NCI-H1694 (cell line): ENCODE results near the gene ADGRD2.

Experiments
- DNase-seq: peaks from one replicate; lab custom pipeline; 2025; lab: John Stamatoyannopoulos, UW

The ADGRD2 gene

DNA sequence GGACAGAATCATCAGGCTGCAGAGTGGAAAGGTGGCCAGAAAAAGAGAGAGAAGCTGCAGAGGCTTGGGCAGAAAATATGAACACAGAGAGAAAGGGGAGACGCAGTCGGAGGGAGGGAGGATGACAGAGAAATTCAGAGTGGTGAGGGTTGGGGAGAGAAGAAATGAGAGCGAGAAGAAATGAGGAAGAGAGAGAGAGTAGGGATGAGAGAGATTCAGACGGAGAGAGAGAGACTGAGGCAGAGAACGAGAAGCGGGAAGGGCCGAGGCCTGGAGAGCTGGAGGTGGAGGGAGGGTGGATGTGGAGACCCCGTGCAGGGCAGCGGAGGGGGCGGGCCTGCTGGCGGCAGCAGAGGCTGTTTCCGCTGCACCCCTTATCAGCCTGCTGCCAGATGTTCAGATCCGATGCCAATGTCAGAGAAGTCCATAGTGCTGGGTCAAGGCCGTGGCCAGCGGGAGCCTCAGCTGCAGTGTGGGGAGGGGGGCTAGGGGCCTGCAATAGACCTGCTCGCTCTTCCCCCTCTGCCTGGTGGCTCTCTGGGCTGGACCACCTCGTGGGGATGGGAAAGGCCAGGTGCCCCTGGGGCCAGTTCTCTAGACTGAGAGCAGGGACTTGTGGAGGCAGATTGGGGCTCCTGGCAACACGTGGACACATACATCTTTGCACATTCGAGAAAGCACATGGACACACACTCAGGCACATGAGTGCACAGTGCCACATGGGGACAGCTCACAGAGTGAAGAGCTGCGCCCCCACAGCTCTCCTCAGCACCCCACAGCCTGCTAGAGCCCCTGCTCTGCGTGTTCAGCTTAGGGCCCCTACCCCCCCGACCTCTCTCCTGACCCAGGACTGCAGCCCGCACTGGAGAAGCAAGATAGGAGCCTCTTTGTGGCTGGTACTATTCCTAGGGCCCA, 61.9 kb downstream of the ADGRD2 start:
- DNase-seq = no peak

DNA sequence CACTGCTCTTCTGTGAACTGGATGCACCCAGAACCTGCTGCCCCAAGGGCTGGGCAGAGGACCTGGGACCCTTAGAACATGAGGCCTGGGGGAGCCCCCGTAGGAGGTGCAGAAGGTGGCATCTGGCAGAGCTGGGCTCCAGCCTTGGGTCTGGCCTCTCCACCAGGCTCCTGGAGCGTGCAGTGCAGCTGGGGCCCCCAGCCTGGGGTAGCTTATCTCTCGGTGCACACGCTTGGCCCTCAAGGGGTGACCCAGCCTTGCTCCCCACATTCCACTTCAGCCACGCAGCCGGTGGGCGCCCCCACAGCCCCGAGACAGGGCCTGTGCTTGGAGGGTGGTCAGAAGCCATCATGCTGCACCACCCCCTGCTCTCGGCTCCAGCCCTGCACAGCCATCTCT, 62.6 kb downstream of the ADGRD2 start:
- no peak for DNase-seq

DNA sequence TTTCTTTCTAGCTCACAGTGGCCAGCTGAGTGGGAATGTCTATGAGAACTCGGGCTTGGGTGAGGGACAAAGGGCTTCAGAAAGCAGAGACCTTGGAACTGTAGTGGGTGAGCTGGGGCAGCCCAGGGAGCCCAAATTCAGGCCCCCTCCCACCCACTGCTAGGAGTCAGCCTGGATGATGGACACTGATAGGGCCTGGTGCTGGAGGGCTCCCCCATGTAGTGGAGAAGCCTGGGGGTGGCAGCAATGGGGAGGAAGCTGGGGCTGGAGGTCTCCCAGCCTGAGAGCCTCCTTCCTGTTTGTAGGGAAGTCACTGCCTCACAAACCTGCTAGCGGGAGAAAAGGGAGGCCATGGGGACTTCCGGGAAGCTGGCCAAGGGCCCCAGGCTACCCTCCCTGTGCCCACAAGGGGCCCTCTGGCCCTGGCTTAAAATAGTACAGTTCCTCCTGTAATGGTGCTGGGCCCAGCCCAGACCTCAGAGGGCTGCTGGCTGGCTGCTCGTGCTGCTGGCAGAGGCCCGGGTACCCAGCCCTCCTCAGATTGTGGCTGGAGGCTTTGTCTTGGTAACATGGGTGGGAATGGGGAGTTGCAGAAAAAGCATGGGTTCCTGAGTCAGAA, 63.2 kb downstream of the ADGRD2 start:
- DNase-seq = no peak

GRCh38 chr9:124514125-124514524, 63.9 kb downstream of the ADGRD2 start:
- no peak for DNase-seq

DNA sequence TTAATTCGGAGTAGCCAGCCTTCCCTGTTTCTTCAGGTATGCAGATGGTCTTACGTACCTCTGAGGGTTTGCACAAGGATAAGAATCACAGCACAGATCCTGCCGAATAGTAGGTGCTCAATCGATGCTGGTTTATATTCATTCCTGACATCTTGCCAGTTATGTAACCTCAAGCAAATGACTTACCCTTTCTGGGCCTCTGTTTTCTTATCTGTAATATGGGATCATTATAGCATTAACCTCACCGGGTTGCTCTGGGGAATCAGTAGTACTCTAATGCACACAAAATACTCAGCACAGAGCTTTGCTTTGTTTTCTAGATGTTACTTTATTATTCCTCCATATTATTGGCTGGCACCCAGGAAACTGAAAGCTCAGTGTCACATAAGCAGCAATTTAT, 64.6 kb downstream of the ADGRD2 start:
- DNase-seq = no peak

DNA sequence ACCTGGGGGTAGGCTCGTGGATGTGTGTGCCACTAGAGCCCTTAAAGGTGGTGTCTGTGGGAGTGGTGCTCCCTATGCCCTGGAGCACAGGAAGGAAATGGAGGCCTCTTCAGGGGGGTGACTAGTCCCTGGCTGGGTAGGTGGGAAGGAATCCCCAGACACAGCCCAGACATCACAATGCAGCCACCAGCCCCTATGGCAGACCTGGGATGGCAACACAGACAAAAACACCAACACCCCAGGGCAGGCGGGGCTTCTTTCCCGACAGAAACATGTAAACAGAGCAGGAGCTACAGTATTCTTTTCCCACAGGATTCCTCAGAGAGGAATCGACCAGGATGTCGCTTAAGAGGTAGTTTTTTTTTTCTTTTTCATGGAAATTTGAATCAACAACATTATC, 67.3 kb downstream of the ADGRD2 start:
- DNase-seq = no peak

- no peak for DNase-seq
Observed at GRCh38 chr9:124518116-124518515, 67.9 kb downstream of the ADGRD2 start.

GRCh38 chr9:124520206-124520596, 70.0 kb downstream of the ADGRD2 start:
- no peak for DNase-seq

DNA sequence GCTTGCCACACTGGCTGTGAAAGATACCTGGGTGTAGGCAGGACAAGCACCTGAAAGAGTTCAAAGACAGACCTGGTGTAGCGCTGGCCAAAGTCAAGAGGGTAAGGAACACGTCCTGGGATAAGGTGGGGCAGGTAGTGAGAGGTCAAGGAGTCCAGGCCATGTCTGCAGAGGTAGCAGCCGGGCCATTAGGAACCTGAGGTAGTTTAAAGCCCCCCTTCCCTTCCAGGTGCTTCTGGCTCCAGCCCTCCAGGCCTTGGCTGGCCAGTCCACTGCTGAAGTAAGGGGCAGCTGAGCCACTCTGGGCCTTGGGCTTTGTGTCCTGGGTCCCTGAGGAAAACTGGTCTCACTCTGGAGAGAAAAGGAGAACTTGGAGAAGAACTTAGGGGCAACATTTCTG, 70.9 kb downstream of the ADGRD2 start:
- no peak for DNase-seq

GRCh38 chr9:124522121-124523098, 72.2 kb downstream of the ADGRD2 start:
- no peak for DNase-seq

- DNase-seq = no peak
Observed at GRCh38 chr9:124526174-124526573, 75.9 kb downstream of the ADGRD2 start.

GRCh38 chr9:124527781-124528180, 77.5 kb downstream of the ADGRD2 start:
- no peak for DNase-seq
